A673 (cell line): ENCODE results near the gene E2F7. TPM values are rescaled to one million over a fixed set of nuclear protein-coding genes. Genes with fewer than 3 reads are reported as not detected.

Experiments
- BruUV-seq: library from RNA; stranded (reverse); fragments of 400-500 nt; replicated peaks from 2 replicates; lab custom pipeline; 2021; lab: Mats Ljungman, UMichigan
- CTCF ChIA-PET: fragments of 300-600 bp; sonication (Branson Sonifier 250); formaldehyde crosslinking; loops from one replicate; lab custom pipeline; 2022; ENCODE audit warnings: antibody characterized with exemption; lab: Charles Lee
- POLR2A ChIA-PET: fragments of 300-600 bp; sonication (Branson Sonifier 250); formaldehyde crosslinking; loops from one replicate; lab custom pipeline; 2022; ENCODE audit warnings: antibody characterized with exemption; ENCODE audit not compliant: low non-redundant PET; lab: Charles Lee
- DNase-seq: peaks from one replicate; pipeline ENCODE4 v3.0.0-alpha.2; 2015; ENCODE audit warnings: low spot score
- H3K27ac ChIP-seq: fragments of 200-600 bp; sonication (generic); 2 replicates; pipeline ENCODE4 v1.5.1; 2016; ENCODE audit warnings: mixed run types, low read depth, mild to moderate bottlenecking, mixed read lengths, antibody characterized with exemption, low read length; ENCODE audit not compliant: poor library complexity, severe bottlenecking
- H3K27me3 ChIP-seq: fragments of 200-600 bp; sonication (generic); replicated peaks from 2 replicates; pipeline ENCODE4 v1.6.1; 2017; ENCODE audit warnings: mixed run types, low read depth, mild to moderate bottlenecking, mixed read lengths, antibody characterized with exemption, low read length; ENCODE audit not compliant: insufficient read depth, poor library complexity
- H3K36me3 ChIP-seq: fragments of 200-600 bp; sonication (generic); 2 replicates; pipeline ENCODE4 v1.6.1; 2016; ENCODE audit warnings: mixed run types, mild to moderate bottlenecking, mixed read lengths, antibody characterized with exemption, low read length; ENCODE audit not compliant: insufficient read depth, poor library complexity, severe bottlenecking
- H3K4me1 ChIP-seq: fragments of 200-600 bp; sonication (generic); 2 replicates; pipeline ENCODE4 v1.6.1; 2017; ENCODE audit warnings: mixed run types, mild to moderate bottlenecking, mixed read lengths, antibody characterized with exemption, low read length; ENCODE audit not compliant: insufficient read depth, poor library complexity, severe bottlenecking
- H3K4me3 ChIP-seq: fragments of 200-600 bp; sonication (generic); 2 replicates; pipeline ENCODE4 v1.5.1; 2016; ENCODE audit warnings: low read depth, mixed run types, mild to moderate bottlenecking, mixed read lengths, low read length; ENCODE audit not compliant: poor library complexity, severe bottlenecking
- H3K9me3 ChIP-seq: fragments of 200-600 bp; sonication (generic); 2 replicates; pipeline ENCODE4 v1.6.1; 2016; ENCODE audit warnings: mixed run types, low read depth, mild to moderate bottlenecking, mixed read lengths, antibody characterized with exemption, low read length; ENCODE audit not compliant: poor library complexity, severe bottlenecking
- EZH2 ChIP-seq: fragments of 200-600 bp; sonication (generic); IDR thresholded peaks from 2 replicates; pipeline ENCODE4 v1.6.1; 2017; ENCODE audit warnings: borderline replicate concordance, low read depth, mild to moderate bottlenecking, mixed read lengths, antibody characterized with exemption, low read length; ENCODE audit not compliant: poor library complexity, severe bottlenecking
- intact Hi-C: fragments of 100-400 bp; cut with micrococcal nuclease; formaldehyde crosslinking; loops from one replicate; pipeline ENCODE4 v1.10.0; 2022; ENCODE audit not compliant: unreplicated experiment
- total RNA-seq: library from RNA; stranded (reverse); gene quantifications from 2 replicates; pipeline ENCODE4 v1.2.3, GENCODE V29; 2021
- TF ChIP-seq, protein P1 (sequence below): fragments of 300-800, 200-600 bp; sonication (generic); conservative IDR thresholded peaks from 2 replicates; pipeline ENCODE4 v1.5.1; 2017; ENCODE audit warnings: low read depth, mild to moderate bottlenecking, antibody characterized with exemption, low read length, moderate library complexity, mixed read lengths

E2F7 gene
- total RNA-seq, 1 experiment from 2014 or later: 26.7 TPM

DNA sequence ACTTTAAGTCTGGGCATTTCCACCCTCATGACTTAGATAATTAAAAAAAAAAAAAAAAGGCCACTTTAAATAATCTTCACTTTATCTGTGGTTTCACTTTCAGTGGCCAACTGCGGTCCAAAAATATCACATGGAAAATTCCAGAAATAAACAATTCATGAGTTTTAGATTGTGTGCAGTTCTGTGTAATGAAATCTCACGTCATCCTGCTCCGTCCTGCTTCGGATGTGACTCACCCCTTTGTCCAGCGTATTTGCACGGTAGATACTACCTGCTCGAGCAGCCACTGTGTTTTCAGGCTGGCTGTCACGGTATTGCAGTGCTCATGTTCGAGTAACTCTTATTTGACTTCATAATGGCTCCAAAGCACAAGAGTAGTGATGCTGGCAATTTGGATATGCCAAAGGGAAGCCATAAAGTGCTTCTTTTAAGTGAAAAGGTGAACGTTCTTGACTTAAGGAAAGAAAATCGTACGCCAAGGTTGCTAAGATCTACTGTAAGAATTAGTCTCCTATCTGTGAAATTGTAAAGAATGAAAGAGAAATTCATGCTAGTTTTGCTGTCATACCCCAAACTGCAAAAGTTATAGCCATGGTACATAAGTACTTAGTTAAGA, 2.4 kb downstream of the E2F7 start:
- no peak for DNase-seq
- no peak overlapping the region for H3K27ac ChIP-seq
- peaks cover 13% of the 10 kb centered on the region for H3K4me1 ChIP-seq
- CTCF ChIA-PET: no interaction called here
- no peaks in the 10 kb centered on the region for H3K9me3 ChIP-seq
- no TSS peak for BruUV-seq
- peaks cover 15% of the 10 kb centered on the region for H3K36me3 ChIP-seq
- no peak for TF ChIP-seq EZH2
- TF ChIP-seq, protein P1, sequence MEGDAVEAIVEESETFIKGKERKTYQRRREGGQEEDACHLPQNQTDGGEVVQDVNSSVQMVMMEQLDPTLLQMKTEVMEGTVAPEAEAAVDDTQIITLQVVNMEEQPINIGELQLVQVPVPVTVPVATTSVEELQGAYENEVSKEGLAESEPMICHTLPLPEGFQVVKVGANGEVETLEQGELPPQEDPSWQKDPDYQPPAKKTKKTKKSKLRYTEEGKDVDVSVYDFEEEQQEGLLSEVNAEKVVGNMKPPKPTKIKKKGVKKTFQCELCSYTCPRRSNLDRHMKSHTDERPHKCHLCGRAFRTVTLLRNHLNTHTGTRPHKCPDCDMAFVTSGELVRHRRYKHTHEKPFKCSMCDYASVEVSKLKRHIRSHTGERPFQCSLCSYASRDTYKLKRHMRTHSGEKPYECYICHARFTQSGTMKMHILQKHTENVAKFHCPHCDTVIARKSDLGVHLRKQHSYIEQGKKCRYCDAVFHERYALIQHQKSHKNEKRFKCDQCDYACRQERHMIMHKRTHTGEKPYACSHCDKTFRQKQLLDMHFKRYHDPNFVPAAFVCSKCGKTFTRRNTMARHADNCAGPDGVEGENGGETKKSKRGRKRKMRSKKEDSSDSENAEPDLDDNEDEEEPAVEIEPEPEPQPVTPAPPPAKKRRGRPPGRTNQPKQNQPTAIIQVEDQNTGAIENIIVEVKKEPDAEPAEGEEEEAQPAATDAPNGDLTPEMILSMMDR: no peak
- POLR2A ChIA-PET: no interaction called here
- H3K27me3 ChIP-seq: no peaks in the 10 kb centered on the region
- intact Hi-C loops: no loop called here
- no peak overlapping the region for H3K4me3 ChIP-seq

DNA sequence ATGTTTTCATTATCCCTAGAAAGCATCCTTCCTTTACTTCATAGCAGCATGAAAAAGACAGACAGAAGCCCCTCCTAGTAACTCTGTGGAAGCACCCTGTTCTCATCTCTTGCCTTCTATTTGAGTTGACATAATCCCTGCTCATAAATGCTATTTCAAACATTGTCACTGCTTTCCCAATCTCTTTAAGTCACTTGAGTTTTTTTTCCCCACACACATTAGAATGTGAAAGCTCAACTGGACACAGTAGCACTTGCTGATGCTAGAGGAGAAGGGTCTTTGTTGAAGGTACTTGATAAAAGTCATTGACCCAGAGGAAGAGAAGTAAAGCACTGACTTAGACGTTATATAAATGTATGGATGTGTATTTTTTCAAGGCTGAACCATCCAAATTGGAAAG, 3.0 kb downstream of the E2F7 start:
- TF ChIP-seq, protein P1: no peak
- no peak for TF ChIP-seq EZH2
- Histone ChIP-seq H3K4me3 (no peak overlapping the region), H3K9me3 (no peaks in the 10 kb centered on the region), H3K36me3 (peaks cover 19% of the 10 kb centered on the region), H3K27me3 (no peaks in the 10 kb centered on the region), H3K4me1 (peaks cover 13% of the 10 kb centered on the region), H3K27ac (no peak overlapping the region)
- POLR2A ChIA-PET: no interaction called here
- DNase-seq: no peak
- intact Hi-C loops: no loop called here
- CTCF ChIA-PET: no interaction called here
- no TSS peak for BruUV-seq

DNA sequence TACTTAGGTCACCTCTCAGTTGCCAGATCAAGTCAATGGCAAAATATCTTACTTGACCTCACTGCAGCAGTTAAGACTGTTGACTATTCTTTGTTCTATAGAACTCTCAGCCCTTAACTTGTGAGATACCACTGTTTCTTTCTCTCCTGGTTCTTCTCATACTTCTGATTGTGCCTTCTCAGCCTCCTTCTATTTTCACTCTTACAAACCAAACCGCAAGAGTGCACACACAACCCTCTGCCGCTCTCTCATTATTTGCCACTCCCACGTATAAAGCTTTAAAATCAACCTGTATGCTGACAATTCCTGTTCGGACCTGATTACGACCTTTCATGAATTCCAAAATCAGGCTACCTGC, 4.5 kb downstream of the E2F7 start:
- H3K27ac ChIP-seq: no peak overlapping the region
- TF ChIP-seq, protein P1: no peak
- TF ChIP-seq EZH2: no peak
- no peaks in the 10 kb centered on the region for H3K9me3 ChIP-seq
- H3K4me3 ChIP-seq: no peak overlapping the region
- DNase-seq: no peak
- CTCF ChIA-PET: no interaction called here
- intact Hi-C loops: no loop called here
- H3K4me1 ChIP-seq: peaks cover 10% of the 10 kb centered on the region
- POLR2A ChIA-PET: no interaction called here
- H3K36me3 ChIP-seq: peaks cover 26% of the 10 kb centered on the region
- BruUV-seq: no TSS peak
- no peaks in the 10 kb centered on the region for H3K27me3 ChIP-seq
